ENCODE measurements around the gene HRH3.

HRH3 gene

DNA sequence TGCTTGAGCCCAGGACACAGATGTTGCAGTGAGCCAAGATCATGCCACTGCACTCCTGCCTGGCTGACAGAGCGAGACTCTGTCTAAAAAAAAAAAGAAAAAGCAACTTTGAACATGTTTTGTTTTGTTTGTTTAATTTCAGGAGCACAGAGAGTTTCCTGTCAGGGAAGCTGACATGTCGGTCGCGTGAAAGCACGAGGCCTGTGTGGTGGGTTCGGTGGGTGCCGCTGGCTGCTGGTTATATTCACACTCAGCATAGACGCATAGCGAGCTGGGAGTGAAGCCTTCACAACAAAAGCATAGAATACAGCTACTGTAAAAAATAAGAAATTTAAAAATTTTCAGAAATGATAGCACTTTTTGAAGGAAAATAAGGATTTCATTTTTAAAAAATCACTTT is 22.8 kb downstream of the HRH3 start:
- no peak for DNase-seq

DNA sequence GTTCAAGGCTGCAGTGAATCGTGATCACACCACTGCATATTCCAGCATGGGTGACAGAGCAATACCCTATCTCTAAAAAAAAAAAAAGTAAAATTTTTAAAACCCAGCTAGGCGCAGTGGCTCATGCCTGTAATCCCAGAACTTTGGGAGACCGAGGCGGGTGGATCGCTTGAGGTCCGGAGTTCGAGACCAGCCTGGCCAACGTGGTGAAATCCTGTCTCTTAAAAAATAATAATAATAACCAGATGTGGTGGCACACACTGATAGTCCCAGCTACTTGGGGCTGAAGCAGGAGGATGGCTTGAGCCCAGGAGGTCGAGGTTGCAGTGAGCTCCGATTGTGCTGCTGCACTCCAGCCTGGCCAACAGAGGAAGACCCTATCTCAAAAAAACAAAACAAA is 23.8 kb downstream of the HRH3 start:
- DNase-seq, result no peak

DNA sequence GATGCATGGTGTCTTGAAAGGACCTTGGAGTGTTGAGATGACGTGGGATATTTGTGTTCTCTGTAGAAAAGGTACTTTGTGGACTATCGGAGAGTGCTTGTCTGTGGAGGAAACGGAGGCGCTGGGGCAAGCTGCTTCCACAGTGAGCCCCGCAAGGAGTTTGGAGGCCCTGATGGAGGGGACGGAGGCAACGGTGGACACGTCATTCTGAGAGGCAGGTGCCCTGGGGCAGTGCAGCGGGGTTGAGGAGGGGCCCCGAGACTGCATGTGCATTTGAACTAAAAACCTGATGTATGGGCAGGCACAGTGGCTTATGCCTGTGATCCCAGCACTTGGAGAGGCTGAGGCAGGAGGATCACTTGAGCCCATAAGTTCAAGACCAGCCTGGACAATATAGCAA is 24.3 kb downstream of the HRH3 start:
- DNase-seq, result no peak

- DNase-seq, result no peak
Observed at GRCh38 chr20:62195075-62195405, 25.0 kb downstream of the HRH3 start.

- no peak for DNase-seq
Observed at GRCh38 chr20:62193079-62194025, 26.7 kb downstream of the HRH3 start.

DNA sequence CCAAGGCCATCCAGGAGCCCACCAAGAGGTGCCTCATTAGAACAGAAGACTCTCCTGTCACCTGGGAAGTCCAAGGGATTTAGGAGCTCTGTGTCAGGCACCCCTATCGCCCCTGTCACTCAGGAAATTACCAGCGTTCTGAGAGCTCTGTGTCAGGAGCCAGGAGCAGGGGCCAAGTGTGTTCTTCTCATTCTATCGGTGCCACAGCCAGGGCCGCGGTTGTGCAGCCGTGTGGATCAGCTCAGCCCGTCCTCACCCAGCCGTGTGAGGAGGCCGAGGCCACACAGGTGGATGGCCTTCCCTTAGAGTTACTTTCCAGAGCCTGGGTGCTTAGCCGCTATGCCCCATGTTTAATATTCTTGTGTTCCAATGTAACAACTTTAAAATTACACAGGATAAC is 27.4 kb downstream of the HRH3 start:
- no peak for DNase-seq

DNA sequence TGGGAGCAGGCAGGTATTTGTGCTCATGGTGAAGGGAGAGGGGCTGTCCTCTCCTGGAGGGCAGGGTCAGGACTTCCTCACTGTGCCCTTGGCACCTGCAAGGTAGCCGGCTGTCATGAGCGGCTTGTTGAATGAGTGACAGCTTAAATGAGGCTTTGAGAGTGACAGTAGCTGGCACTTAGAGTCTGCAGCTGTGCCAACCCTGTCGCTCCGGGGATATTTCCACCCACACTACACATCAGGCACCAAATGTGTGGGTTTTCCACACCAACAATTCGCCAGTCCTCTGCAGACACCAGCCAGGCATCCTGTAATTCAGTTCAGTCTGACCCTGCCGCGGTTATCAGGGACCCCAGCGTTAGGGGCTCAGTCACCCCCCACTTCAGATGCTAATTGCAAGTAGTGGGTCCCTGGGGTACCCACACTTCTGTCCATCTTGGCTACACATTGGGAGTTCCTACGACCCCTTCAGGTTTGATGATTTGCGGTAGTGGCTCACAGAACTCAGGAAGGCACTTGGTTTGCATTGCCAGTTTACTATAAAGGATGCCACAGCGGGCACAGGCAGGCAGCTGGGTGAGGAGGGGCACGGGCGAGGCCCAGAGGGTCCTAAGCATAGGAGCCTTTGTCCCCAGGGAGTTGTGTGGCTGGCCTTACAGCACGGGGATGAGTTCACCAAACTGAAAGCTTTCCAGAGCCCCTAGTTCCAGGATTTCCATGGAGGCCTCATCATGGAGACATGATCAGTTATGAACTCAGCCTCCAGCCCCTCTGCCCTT is 28.1 kb downstream of the HRH3 start:
- no peak for DNase-seq

DNA sequence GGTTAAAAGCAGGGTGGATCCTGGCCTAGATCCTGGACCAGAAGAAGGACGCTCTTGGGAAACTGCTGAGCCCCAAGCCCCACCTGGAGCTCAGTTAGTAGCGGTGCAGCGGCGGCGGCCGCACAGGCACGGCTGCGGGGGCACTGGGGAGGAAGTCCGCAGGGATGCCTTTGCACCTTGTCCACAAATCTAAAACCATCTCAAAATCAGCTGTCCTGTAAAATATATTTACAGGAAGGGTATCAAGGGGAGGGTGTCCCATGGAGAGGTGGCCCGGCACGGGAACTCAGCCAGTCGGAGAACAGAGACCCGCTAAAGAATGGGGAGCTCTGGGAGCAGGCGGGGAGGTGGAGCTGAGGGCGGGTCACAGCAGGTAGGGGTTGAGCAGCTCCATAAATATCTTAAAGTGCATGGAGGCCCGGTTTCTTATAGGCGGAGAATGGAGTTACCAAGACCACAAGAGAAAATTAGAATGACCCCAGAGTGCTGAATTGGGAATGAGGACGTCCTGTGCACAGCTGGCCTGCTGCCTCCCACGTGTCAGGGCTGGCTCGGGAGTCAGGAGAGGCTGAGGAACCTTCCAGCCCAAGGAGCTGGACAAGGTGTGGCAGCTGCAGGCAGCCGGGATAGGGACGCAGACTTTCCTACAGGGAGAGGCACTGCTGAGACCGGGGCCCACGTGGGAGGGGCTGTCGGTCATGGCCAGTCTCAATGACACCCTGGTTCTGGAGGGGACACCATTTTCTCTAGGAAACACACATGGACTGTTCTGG is 29.3 kb downstream of the HRH3 start:
- DNase-seq, result no peak

GRCh38 chr20:62186887-62187866 is 32.9 kb downstream of the HRH3 start:
- no peak for DNase-seq

GRCh38 chr20:62186096-62186426 is 34.0 kb downstream of the HRH3 start:
- no peak for DNase-seq

DNA sequence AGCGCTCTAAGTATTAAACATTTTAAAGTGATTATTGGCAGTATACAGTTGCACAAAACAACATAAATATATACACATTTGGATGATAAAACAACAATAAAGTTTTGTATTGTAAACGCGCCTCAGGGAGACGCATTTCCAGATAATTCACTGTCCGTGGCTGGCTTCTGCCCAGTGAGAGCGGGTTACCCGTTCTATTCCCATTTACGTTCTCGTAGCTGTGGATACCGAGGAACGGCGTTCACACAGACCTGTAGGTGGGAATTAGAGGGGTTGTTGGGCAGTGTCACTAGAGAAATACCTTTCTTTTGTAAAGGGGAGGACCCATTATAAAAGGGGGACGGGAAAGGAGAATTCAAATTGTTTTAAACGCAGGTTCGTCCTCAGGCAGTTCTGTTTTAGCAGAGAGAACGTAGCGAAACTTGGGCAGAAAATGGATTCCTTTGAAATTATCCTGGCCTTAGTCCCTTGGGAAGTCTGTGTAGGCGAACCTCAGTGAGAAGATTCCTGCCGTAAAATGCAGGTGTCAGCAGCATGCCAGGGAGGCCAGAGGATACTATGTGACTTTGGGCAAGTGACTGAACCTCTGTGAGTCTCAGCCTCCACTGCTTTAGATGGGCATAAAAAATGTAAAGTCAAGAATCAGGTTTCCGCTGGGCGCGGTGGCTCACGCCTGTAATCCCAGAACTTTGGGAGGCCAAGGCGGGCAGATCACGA is 36.5 kb downstream of the HRH3 start:
- no peak for DNase-seq

DNA sequence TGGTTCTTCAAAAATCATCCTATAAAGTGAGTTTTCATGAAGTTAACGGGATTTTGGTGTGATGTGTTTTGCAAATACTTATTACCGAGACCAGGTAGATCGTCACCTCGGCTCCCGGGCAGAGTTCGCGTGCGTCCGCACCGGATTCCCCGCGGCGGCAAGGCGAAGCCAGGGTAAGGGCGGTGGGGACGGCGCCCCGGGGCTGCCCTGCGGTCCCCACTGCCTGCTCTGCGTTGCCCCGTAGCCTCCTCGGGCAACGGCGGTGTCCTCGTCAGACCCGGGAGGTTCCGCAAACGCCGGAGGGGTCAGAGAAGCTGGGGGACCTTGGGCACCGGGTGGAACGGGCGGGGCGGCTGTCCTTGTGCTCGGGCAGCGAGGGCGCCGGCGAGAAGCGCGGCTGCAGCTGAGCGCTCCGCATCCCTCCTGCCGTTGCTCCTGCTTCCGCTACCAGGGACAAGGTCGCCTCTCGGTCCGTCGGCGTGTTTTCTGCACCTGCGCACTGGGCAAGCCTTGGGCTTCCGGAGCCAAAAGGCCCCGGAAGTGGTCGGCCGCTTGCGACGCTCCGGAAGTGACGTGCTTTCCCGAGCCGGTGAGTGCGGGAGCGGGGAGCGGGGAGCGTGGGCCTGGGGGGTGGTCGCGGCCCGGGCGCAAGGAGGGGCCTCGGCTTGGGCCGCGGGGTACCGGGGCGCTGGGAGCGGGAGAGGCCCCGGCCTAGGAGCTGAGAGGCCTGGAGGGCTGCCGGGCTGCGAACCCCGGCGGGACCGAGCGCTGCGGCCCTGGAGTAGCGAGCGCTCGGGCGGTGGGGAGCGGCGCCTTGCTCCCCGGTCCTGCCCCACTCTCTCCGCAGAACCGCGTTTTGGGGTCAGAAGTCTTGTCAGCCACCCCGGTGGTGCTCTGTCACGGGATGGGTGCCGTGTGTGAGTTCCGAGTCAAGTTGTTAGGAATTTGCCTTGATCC is 37.3 kb downstream of the HRH3 start, which contains the start of gene MTG2:
Gene MTG2, plus strand, starts transcription at position 560 of the 957 bp plus-strand sequence. CDS start 10,393 bp downstream, outside the sequence.
- peak; percentile 94 to 95 for DNase-seq

- DNase-seq, result no peak
Observed at GRCh38 chr20:62181808-62182207, 38.3 kb downstream of the HRH3 start.

- DNase-seq, result no peak
Observed at GRCh38 chr20:62179162-62179504, 40.9 kb downstream of the HRH3 start.

DNA sequence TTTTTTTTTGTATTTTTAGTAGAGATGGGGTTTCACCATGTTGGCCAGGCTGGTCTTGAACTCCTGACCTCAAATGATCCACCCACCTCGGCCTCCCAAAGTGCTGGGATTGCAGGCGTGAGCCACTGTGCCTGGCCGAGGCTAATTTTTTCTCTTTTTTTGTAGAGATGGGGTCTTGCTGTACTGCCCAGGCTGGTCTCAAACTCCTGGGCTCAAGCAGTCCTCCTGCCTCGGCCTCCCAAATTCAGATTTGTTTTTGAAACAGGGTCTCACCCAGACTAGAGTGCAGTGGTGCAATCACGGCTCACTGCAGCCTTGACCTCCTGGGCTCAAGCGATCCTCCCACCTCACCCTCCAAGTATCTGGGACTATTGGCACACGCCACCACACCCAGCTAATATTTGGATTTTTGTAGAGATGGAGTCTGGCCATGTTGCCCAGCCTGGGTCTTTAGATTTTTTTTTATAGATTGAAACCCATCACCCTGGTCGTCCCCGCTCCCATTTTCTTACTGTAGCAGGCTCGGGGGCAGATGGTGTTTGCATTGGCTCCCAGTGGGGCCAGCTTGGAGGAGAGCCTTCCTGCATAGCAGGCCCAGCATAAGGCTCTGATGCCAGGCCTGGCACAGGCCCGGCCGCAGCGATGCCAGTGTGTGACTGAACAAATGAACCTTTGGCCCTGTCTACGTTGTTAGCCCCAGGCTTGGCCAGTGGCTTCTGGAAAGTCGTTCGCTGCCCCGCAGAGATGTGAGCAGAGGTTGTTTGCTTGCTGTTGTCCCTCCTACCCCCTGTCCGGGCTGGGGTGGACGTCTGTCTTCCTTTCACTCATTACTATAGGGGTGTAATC is 41.5 kb downstream of the HRH3 start:
- no peak for DNase-seq

DNA sequence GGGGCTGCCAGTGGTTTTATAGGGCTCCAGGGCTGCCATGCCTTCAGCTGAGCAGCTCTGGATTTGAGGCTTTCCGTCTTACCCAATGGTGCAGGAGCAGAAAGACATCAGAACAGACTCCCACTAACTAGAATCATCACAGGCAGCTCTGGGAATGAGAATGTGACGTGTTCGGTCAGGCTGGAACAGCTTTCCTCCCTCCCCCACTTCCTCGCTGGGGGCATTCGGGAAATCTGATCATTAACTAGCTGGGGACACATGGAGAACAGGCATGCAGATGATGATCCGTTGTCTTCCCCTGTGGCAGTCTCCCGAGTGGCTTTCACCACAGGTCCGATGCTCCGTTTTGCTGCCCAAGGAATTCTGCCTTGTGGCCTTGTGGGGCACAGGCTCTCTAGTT is 42.8 kb downstream of the HRH3 start:
- no peak for DNase-seq

DNA sequence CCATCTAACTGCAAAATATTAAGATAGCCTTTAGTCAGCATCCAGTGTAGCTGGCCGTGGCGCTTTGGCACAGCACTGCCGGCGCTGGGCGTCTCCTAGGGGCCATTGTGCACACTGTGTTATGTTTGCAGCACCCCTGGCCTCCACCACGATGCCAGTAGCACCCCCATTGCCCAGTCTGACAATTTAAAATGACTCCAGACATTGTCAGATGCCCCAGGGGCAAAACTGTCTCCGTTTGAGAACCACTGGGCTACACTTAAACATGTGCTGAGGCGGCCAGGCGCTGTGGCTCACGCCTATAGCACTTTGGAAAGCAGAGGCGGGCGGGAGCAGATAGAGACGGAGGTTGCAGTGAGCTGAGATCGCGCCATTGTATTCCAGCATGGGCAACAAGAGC is 43.2 kb downstream of the HRH3 start:
- no peak for DNase-seq

- no peak for DNase-seq
Observed at GRCh38 chr20:62175711-62176110, 44.4 kb downstream of the HRH3 start.

GRCh38 chr20:62174870-62175624 is 45.0 kb downstream of the HRH3 start:
- no peak for DNase-seq
